CD4-positive, alpha-beta T cell treated with Interferon gamma for 1 hour (primary cell): ENCODE measurements around the gene MRAP.
"Not testable (repeated sequence)": the region's sequence is repeated elsewhere in the genome, so short reads cannot be mapped to it uniquely, and the experiment has no call there.

ENCODE experiments used
- DNase-seq: peaks from one replicate; pipeline ENCODE4 v3.0.0-alpha.2; 2020

MRAP gene

DNA sequence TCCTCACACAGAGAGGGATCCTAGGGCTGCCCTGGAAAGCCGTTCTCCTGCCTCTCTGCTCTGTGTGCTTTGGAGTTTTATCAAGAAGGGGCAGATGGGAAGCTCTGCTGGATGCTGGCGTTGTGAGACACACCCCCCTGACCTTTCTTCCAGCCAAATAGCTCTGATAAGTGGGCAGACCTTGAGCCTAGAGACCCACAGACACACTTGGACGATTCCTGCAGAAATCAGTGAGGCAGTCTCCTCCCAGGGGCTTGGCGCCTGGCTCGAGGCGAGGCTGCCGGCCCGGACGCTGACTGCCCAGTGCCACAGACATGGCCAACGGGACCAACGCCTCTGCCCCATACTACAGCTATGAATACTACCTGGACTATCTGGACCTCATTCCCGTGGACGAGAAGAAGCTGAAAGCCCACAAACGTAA lies at the start of gene MRAP:
Gene MRAP, plus strand, starts transcription at position 198 of the 424 bp plus-strand sequence. Its CDS starts 117 bp downstream, at position 315.
- DNase-seq, result no peak

DNA sequence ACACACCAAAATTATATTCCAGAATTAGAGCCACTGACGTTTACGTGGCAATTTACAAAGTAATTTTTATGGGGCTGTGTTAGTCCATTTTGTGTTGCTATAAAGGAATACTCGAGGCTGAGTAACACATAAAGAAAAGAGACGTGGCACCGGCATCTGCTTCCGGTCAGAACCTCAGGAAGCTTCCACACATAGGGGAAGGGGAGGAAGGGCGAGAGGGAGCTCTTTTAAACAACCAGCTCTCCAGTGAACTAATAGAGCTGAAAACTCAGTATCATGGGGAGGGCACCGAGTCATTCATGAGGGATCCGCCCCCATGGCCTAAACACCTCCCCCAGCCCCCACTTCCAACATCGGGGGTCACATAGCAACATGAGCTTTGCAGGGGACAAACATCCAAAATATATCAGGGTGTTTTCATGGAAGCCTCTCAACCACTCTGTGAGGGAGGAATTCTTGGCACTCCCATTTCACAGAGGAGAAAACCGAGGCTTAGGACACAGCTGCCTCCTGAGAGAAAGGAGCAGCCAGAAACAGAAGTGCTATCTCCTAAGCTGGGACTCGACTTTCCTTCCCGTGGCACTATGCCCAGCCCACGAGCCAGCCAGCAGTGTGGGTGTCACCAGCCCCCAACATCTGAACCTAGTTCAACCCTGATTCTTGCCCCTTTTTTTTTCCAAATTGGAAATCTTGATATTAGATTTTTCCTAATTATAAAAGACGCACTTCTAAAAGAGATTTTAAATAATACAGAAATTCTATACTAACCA lies 49.0 kb upstream of the MRAP start:
- no peak for DNase-seq

DNA sequence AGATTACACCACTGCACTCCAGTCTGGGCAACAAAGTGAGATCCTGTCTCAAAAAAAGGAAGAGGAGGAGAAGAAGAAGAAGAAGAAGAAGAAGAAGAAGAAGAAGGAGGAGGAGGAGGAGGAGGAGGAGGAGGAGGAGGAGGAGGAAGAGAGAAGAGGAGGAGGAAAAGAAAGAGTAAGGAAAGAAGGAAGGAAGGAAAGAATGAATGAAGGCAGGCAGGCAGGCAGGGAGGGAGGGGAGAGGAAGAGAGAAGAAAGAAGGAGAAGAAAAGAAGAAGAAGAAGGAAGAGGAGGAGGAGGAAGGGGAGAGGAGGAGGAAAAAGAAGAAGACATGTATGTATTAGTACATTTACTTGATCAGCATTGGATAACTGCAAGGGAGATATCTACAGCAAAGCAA lies 46.5 kb upstream of the MRAP start:
- DNase-seq, result no peak

DNA sequence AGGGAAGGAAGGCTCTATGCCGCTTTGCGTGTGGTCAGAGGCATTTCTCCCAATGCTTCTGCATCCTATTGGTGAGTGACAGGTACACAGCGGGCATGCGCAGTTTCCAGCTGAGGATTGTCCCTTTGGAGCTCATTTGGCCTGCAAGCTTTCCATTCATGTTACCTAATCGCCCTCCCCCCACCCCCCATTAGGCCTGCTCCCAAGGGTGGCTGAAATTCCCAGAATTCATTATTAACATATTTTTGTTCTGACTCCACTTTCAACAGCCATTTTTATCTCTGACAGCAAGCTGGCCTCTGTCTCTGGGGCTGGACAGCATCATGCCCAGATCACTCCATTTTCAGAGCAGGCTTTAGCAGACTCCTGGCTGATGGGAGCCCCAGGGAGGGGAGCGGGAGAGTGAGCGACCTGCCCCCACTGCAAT lies 45.4 kb upstream of the MRAP start:
- DNase-seq, result no peak

DNA sequence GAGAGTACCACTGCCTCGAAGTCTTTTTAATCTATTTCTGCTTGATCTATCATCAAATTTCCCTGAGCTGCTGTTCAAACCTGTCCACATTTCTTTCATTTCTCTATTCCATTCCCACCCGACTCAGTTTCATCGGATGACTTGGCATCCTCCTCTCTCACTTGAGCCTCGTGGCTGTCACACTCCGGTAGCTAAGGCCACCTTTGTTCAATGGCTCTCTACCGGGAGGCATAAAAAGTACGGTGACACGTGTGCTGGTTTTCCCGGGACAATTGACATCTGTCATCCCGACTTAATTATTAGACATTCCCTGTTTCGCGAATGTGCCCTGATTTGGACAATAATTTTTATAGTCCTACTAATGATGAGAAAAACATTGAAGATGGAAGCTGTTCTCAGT lies 42.4 kb upstream of the MRAP start:
- DNase-seq, result no peak

DNA sequence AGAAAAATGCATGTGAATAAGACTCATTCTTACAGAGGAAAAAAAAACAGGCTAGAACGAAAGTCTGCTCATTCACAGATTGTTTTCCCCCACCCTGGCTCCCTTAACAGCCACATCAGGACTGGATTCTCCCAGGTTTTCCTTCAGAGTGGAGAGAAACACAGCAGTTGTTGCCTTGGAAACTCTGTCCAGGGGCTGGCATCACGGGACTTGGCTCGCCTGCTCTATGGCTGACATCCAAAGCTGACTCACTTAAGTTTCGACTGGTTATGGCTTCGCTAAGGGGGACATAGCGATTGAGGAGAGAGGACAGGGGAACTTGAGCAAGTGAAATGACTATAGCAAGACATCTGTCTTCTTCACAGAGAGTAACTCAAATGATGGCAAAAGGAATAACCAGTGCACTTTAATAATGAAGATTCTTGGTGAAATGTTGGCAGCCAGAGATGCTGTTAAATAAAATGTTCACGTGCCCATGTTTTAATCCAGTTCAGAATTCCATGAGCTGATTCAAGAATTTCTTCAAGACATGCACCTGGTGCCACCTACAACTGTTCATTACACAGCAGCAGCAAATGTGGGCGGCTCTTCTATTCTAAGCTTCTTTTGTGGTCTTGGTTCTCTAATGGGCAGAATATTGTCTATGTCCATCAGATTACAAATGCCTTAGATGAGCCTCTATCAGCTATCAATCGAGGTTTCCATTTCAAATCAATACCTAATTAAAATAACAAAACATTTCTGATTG lies 41.6 kb upstream of the MRAP start:
- DNase-seq, result no peak

DNA sequence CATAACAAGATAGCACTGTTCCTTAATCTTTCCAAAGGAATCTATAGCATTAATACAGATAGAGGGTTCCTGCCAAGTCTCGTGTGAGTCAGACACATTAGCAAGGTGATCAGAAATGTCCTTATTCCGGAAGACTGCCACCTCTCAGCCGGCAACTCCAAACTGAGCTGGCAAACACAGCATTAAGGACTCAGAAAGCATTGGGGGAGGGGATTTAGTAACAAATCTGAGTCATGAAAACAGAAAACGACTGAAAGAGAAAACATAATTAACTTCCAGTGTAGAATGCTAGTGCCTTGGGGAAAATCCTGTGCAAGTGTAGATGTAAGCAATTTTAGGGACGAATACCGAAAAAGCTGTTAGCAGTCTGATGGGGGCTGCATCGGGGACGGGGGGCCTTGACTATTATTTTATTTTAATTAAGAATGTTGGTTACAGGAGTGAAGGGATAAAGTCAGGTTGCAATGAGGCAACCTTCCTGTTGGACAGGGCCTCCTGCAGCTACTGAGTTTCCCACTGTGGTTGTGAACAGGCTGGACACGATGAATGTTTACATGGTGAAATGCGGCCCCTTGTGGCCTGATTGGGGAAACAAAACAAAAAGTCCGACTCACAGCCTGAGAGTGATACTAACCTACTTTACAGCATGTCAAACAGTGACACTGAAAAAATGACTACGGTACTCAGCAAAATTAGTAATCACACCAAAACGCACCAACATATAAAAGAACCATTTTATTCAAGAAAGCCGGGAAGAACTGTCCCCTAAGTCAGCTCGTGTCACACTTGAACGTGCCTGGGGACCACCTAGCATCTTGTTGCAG lies 40.5 kb upstream of the MRAP start:
- no peak for DNase-seq

DNA sequence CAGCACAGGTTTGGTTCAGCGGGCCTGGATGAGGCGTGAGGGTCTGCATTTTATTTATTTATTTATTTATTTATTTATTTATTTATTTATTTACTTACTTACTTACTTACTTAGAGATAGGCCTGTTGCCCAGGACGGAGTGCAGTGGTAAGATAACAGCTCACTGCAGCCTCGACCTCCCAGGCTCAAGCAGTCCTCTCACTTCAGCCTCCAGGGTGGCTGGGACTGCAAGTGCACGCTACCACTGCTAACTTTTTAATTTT lies 39.9 kb upstream of the MRAP start:
- DNase-seq, result not testable (repeated sequence)

DNA sequence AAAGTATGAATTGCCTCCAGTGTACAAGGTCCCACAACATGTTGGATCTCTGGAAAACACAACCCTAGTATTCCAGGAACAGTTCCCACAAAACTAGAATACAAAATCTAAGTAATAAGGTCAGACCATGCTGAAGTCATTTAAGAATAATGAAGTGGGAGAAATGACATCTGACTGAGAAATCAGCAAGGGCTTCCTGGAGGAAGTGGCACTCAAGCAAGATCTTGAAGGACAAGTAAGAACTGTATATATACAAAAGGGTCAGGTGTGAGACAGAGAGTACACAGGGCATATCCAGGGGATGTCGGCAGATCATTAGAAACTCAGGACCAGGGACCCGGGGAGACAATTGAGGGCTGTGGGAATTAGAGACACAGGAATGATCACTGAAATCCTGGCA lies 38.5 kb upstream of the MRAP start:
- no peak for DNase-seq

DNA sequence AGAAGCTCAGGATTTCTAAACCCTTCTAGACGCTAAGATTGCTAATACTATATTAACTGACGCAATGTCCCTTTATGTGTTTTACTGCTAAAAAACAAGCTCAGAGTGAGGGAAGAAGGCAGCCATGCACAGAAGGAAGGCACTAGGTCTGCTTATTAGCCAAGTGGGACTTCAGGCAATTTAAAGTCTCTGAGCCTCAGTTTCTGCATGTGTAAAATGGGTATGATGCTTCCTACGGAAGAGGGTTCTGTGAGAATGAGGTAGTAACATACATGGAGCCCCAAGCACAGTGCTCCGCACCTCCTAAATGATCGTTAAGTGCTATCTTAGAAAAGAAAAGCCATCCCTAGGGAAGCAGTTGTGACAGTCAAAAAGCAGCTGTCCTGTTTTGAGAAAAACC lies 36.7 kb upstream of the MRAP start:
- no peak for DNase-seq

DNA sequence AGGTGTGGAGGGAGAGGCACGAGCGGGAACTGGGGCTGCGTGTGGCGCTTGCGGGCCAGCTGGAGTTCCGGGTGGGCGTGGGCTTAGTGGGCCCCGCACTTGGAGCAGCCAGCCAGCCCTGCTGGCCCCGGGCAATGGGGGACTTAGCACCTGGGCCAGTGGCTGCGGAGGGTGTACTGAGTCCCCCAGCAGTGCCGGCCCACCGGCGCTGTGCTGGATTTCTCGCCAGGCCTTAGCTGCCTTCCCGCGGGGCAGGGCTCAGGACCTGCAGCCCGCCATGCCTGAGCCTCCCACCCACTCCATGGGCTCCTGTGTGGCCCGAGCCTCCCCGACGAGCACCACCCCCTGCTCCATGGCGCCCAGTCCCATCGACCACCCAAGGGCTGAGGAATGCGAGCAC lies 33.3 kb upstream of the MRAP start:
- not testable (repeated sequence) for DNase-seq

DNA sequence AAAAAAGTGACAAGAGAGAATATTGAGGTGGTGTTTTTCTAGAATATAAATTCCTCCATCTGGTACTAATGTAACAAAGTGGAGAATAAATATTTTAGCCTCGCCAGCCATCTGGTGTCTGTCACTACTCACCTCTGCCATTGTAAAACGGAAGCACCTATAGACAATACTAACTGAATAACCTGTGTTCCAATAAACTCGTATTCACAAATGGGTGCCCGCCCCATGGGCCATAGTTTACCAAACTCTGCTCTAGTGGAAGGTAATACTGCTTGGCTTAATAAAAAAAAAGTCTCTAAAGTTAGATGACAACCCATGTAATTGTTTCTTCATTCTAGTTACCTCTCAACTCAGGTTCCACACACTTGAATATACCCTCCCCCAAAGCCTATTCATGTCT lies 27.9 kb upstream of the MRAP start:
- no peak for DNase-seq

DNA sequence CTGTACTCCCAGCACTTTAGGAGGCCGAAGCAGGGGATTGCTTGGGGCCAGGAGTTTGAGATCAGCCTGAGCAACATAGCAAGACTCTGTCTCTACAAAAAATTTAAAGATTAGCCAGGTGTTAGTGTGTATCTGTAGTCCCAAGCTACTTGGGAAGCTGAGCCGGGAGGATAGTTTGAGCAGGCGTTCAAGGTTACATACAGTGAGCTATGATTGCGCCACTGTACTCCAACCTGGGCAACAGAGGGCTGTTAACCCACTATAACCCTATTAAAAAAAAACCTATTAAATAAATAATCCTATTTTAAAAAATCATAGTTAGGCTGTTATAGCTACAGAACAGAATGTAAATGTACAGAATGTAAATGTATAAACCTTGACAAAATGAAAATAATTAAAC lies 22.0 kb upstream of the MRAP start:
- DNase-seq, result no peak

DNA sequence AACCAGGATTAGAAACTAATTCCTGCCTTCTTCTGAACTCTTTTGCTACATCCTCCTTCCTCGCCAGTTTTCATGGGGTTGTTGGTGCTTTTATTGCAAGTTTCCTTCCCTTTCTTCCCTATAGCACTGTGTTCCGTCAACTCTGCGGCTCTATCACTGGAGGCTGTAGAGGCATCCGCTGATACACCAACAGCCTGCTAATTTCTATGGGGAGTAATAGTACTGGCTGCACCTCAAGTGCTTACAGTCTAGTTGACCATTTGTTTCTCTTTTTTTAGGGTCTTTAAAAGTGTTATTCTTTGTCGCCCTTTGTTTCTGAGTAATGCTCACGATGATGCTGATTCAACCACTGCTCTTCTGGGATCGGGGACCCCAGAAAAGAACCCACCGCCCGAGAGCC lies 20.6 kb upstream of the MRAP start:
- DNase-seq, result no peak

DNA sequence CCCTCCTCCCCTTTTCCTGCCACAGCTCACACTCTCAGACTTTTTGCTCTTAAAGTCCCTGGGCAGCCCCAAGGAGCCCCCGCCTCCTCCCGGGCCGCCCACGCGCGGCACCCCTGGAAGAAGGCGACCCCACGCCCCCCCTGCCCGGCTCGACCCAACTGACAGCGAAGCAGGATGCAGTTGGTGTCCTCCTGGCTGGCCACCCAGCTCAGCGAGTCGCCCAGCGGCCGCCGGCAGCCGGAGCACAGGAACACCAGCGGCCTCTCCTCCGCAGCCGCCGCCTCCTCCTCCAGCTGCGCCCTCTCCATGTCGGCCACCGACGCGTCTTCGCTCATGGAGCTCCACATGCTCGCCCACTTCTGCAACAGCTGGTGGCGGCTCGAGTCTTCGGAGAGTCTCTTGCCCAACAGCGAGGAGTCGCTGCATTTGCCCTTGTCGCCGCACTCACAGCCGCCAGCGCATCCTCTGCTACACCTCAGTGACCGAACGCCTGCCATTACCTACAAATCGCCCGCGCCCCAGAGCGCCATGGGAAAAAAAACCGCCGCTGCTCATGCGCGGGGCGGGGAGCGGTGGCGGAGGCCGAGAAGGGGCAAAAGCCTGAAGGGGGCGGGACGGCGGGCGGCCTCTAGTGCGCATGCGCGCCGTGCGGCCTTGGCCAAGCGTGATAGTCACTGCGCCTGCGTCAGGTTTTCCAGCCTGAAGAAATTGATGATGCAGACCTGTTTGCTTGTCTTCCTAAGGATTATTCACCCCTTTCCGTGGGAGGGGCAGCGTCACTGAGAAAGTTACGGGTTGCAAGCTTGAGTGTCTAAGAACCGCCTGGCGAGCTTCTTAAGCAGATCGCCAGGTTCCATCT lies 19.9 kb upstream of the MRAP start, which contains the start of gene MIS18A:
Gene MIS18A, minus strand, starts transcription at position 532 of the 859 bp plus-strand sequence. Its CDS starts 35 bp downstream, at position 497.
- peak; percentile 96 for DNase-seq

DNA sequence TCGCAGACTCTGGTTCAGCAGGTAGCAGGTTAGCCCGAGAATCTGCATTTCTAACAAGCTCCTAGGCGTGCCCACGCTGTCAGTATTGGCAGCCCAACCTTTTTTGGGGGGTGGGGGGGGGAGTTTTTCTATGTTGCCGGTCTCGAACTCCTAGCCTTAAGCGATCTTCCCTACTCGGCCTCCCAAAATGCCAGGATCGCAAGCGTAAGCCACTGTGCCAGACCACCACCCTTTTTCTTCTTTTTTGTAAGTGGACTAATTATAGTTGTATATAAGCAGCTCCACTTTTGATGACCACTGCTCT lies 19.3 kb upstream of the MRAP start:
- no peak for DNase-seq

DNA sequence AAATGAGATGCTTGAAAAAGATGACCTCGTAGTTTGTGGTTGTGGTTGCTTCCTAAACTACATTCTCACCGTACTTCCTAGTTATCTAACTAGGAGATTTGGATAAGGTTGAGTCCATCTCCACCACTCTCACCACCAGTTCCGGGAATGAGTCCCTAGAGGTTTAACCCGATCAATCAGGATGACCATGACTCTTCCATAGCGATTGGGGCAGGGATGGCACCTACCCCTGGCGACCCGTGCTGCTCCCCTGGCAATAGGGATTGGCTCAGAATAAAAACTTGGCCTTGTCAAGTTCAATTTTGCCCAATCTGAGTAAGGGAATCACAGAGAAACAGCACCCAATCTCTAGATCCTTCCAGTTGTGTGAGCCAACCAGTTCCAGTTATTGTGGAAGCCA lies 17.1 kb upstream of the MRAP start:
- DNase-seq, result no peak

DNA sequence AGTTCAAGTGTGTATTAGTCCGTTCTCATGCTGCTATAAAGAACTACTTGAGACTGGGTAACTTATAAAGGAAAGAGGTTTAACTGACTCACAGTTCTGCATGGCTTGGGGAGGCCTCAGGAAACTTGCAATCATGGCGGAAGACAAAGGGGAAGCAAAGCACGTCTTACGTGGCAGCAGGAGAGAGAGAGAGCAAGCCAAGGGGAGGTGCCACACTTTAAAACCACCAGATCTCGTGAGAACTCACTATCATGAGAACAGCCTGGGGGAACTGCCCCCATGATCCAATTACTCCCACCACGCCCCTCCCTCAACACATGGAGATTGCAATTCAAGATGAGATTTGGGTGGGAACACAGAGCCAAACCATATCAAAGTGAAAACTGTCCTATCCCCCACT lies 15.7 kb upstream of the MRAP start:
- DNase-seq, result no peak

DNA sequence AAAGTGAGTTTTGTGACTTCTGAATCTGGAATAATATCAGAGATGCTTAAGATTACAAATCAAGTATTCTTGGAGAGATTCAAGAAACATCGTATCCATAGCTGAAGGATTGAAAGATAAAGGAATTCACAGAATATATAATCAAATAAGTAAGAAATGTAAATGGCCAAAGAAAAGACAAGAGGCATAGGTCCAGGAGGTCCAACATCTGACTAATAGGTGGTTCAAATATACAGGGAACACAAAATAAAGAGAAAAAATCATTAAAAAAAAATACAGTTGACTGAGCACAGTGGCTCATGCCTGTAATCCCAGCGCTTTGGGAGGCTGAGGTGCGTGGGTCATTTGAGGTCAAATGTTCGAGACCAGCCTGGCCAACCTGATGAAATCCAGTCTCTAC lies 13.2 kb upstream of the MRAP start:
- DNase-seq, result no peak

DNA sequence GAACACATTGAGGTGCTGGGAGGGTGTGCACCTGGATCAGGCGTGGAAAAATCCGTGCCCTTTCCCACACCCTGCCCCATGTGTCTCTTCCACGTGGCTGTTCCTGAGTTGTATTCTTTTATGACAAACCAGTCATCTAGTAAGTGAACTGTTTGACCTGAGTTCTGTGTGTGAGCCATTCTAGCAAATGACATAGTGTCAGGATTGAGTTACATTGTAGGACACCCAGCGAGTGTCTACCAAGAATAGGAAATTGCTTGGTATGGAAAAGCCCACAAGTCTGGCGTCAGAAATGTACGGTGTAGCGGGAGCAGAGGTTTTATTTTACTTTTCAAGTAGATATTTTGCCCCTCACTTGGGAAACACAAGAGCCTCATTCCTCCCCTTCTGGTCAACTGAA lies 1.2 kb upstream of the MRAP start:
- no peak for DNase-seq

DNA sequence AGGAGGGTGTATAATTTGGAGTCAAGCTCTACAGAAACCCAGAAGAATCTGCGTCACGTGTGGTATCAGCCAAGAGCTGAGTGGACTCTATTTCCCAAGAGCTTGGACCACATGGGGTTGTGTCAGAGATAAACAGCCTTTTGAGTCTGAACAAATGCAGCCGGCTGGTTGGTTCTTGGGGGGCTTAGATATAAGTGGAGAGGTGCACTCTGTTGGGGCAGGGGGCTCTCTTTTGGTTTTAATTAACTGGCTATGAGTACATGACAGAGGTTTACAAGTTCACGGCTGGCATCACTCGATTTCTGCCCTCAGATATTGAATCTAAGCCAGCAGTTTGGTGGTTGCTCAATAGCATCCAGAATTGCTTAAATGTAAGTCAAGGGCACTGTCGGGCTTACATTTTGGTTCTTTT lies 501 bp upstream of the MRAP start:
- DNase-seq, result no peak

DNA sequence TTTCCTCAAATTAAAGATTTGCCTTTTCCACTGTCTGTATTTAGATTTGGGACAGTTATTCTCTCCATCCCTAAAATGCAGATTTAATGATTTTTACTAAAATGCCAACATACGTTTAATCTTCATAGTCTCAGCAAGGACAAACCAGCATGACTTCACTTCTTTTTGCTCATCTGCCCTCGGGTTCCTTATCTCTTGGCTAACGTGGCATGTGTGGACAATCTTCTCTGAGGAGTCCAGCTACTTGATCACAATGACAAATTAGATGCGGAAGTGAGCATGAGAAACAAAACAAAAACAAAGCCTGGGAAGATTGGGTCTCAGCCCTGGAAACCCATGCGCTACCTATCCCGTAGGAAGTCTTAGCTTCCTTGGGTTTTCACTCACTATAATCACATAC lies 1.0 kb downstream of the MRAP start:
- no peak for DNase-seq

DNA sequence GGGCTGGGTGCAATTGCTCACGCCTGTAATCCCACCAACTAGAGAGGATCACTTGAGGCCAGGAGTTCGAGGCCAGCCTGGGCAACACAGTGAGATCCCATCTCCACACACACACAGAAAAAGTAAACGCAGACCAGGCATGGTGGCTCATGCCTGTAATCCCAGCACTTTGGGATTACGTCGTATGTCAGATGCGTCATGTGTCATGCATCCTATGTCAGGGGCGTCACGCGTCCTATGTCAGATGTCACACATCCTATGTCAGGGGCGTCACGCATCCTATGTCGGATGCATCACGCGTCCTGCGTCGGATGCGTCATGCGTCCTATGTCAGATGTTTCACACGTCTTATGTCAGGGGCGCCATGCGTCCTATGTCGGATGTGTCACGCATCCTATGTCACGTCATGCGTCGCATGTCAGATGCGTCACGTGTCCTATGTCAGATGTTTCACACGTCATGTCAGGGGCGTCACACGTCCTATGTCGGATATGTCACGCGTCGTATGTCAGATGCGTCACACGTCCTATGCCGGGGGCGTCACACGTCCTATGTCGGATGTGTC lies 1.5 kb downstream of the MRAP start:
- no peak for DNase-seq
